Measurements from ENCODE around the gene NRBF2. TPM values are rescaled to one million over a fixed set of nuclear protein-coding genes. Genes with fewer than 3 reads are reported as not detected.
"Not testable (repeated sequence)": the region's sequence is repeated elsewhere in the genome, so short reads cannot be mapped to it uniquely, and the experiment has no call there.

Gene NRBF2
- total RNA-seq, 2 donors from 2014 or later, result 27.5 to 28.9 TPM

DNA sequence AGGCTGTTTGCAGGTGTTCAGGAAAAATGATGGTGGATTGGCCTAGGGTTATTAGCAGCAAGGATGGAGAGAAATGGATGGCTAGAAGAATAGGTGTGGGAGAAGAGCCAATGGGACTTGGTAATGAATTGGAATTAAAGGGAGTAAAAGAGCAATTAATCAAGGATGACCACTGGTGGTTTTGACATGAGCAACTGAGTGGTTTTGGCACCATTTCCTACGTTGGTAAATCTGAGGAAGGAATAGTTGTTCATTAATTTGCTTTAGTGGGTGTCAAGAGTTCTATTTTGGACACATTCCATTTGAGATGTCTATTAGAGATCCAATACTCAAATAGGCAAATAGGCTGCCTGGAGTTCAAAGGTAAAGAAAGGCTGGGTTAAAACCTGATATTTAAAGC lies 38.2 kb upstream of the NRBF2 start:
- 88% methylated on average over 1 of the region's 1 CpG; no CpG with 5 or more reads in 1 of the 2 experiments for WGBS, 2 experiments (ENCODE audit: insufficient coverage in 1 of 2, insufficient read length in 1 of 2)
- Mint-ChIP-seq H3K27ac (no peak overlapping the region), H3K36me3 (ENCODE audit: low read depth) (no peaks in the 10 kb centered on the region), H3K27me3 (ENCODE audit: insufficient read depth) (no peaks in the 10 kb centered on the region), H3K4me3 (no peak overlapping the region), H3K9me3 (no peaks in the 10 kb centered on the region), H3K4me1 (no peaks in the 10 kb centered on the region)
- Histone ChIP-seq H3K27ac (ENCODE audit: low read depth, low read length) (no peak overlapping the region), H3K27me3 (ENCODE audit: control insufficient read depth, insufficient read depth, low read length, poor library complexity, severe bottlenecking) (no peaks in the 10 kb centered on the region), H3K4me1 (ENCODE audit: control insufficient read depth, insufficient read depth, low read length) (no peaks in the 10 kb centered on the region), H3K36me3 (ENCODE audit: control insufficient read depth, insufficient read depth, low read length) (no peaks in the 10 kb centered on the region), H3K4me3 (ENCODE audit: low read length) (no peak overlapping the region), H3K9me3 (ENCODE audit: control insufficient read depth, low read length) (no peaks in the 10 kb centered on the region), H3K9ac (ENCODE audit: extremely low read depth, low read length, poor library complexity, severe bottlenecking) (no peak overlapping the region)
- DNase-seq, result no peak
- TF ChIP-seq, protein P1, sequence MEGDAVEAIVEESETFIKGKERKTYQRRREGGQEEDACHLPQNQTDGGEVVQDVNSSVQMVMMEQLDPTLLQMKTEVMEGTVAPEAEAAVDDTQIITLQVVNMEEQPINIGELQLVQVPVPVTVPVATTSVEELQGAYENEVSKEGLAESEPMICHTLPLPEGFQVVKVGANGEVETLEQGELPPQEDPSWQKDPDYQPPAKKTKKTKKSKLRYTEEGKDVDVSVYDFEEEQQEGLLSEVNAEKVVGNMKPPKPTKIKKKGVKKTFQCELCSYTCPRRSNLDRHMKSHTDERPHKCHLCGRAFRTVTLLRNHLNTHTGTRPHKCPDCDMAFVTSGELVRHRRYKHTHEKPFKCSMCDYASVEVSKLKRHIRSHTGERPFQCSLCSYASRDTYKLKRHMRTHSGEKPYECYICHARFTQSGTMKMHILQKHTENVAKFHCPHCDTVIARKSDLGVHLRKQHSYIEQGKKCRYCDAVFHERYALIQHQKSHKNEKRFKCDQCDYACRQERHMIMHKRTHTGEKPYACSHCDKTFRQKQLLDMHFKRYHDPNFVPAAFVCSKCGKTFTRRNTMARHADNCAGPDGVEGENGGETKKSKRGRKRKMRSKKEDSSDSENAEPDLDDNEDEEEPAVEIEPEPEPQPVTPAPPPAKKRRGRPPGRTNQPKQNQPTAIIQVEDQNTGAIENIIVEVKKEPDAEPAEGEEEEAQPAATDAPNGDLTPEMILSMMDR (conservative IDR thresholded peaks at IDR 0.05), result no peak

DNA sequence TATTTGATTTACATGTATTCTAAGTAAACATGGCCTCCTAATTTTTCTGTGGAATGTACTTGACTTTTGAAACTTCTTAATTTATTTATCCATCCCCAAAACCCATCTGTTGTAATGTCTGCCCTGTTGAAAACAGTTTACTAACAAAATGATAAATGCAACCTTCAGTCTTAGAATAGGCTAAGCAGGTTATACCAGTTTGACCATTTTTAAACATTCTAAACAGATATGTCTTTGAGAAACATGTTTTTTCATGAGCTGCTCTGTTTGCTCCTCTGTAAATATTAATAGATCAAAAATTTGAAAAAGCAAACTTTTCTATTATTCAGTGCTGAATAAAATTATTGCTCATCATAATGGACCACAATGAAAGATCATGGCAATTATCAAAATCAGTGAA lies 33.4 kb upstream of the NRBF2 start:
- no peak overlapping the region for H3K4me3 ChIP-seq (ENCODE audit: low read length)
- H3K27me3 Mint-ChIP-seq (ENCODE audit: insufficient read depth), result no peaks in the 10 kb centered on the region
- H3K9ac ChIP-seq (ENCODE audit: extremely low read depth, low read length, poor library complexity, severe bottlenecking), result no peak overlapping the region
- H3K4me3 Mint-ChIP-seq, result no peak overlapping the region
- no peaks in the 10 kb centered on the region for H3K36me3 ChIP-seq (ENCODE audit: control insufficient read depth, insufficient read depth, low read length)
- no peak overlapping the region for H3K27ac Mint-ChIP-seq
- no peak overlapping the region for H3K27ac ChIP-seq (ENCODE audit: low read depth, low read length)
- H3K27me3 ChIP-seq (ENCODE audit: control insufficient read depth, insufficient read depth, low read length, poor library complexity, severe bottlenecking), result no peaks in the 10 kb centered on the region
- H3K9me3 Mint-ChIP-seq, result no peaks in the 10 kb centered on the region
- TF ChIP-seq, protein P1 (conservative IDR thresholded peaks at IDR 0.05), result no peak
- H3K4me1 ChIP-seq (ENCODE audit: control insufficient read depth, insufficient read depth, low read length), result no peaks in the 10 kb centered on the region
- peaks cover 2% of the 10 kb centered on the region for H3K4me1 Mint-ChIP-seq
- no peaks in the 10 kb centered on the region for H3K9me3 ChIP-seq (ENCODE audit: control insufficient read depth, low read length)
- no peaks in the 10 kb centered on the region for H3K36me3 Mint-ChIP-seq (ENCODE audit: low read depth)
- DNase-seq, result no peak

DNA sequence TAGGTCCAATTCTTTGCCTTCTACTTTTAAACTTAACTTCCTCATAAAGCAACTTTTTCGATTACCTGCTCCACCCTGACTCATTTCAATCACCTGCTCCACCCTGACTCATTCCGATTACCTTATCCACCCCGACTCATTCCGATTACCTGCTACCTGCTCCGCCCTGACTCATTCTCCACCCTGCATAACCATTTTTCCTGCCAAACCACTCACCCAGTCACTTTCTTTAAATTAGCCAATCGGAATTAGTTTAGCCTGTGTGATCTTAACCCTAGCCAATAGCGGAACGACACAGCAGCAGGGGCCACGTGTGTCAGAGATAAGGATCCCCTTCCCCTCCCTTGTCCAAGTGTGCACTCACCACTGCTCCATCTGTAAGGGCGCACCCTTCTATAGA lies 32.0 kb upstream of the NRBF2 start:
- 93 to 96% methylated on average over 4 to 10 of the region's 10 CpGs for WGBS, 2 experiments (ENCODE audit: insufficient coverage in 1 of 2, insufficient read length in 1 of 2)
- H3K27ac Mint-ChIP-seq; H3K4me3 ChIP-seq (ENCODE audit: low read length); H3K4me3 Mint-ChIP-seq; H3K27me3 Mint-ChIP-seq (ENCODE audit: insufficient read depth); H3K4me1 ChIP-seq (ENCODE audit: control insufficient read depth, insufficient read depth, low read length); H3K36me3 Mint-ChIP-seq (ENCODE audit: low read depth); H3K9me3 Mint-ChIP-seq; H3K4me1 Mint-ChIP-seq; H3K9me3 ChIP-seq (ENCODE audit: control insufficient read depth, low read length); H3K27ac ChIP-seq (ENCODE audit: low read depth, low read length); H3K9ac ChIP-seq (ENCODE audit: extremely low read depth, low read length, poor library complexity, severe bottlenecking); H3K27me3 ChIP-seq (ENCODE audit: control insufficient read depth, insufficient read depth, low read length, poor library complexity, severe bottlenecking); DNase-seq; H3K36me3 ChIP-seq (ENCODE audit: control insufficient read depth, insufficient read depth, low read length): not testable (repeated sequence)

DNA sequence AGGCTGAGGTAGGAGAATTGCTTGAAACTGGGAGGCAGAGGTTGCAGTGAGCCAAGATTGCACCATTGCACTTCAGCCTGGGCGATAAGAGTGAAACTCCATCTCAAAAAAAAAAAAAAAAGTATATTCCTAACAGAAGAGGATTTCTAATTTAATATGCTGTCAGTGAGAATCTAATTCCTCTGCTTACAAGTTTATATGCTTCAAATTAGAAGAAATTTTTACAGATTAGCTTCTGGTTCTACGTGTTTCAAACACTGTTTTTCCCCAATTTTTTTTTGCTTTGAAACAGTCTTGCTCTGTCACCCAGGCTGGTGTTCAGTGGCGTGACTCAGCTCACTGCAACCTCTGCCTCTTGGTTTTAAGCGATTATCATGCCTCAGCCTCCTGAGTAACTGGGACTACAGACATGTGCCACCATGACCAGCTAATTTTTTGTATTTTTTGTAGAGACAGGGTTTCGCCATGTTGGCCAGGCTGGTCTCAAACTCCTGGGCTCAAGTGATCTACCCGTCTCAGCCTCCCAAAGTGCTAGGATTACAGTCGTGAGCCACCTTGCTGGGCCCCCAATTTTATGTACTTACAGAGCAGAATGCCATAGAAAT lies 30.7 kb upstream of the NRBF2 start:
- not testable (repeated sequence) for H3K27me3 Mint-ChIP-seq (ENCODE audit: insufficient read depth); H3K27ac Mint-ChIP-seq; H3K9me3 ChIP-seq (ENCODE audit: control insufficient read depth, low read length); H3K4me3 Mint-ChIP-seq; H3K4me1 Mint-ChIP-seq; DNase-seq; H3K4me3 ChIP-seq (ENCODE audit: low read length); H3K4me1 ChIP-seq (ENCODE audit: control insufficient read depth, insufficient read depth, low read length); H3K36me3 Mint-ChIP-seq (ENCODE audit: low read depth); H3K27me3 ChIP-seq (ENCODE audit: control insufficient read depth, insufficient read depth, low read length, poor library complexity, severe bottlenecking); H3K27ac ChIP-seq (ENCODE audit: low read depth, low read length); H3K9me3 Mint-ChIP-seq; H3K9ac ChIP-seq (ENCODE audit: extremely low read depth, low read length, poor library complexity, severe bottlenecking); H3K36me3 ChIP-seq (ENCODE audit: control insufficient read depth, insufficient read depth, low read length)
- 87 to 90% methylated on average over 6 of the region's 7 CpGs for WGBS, 2 experiments (ENCODE audit: insufficient coverage in 1 of 2, insufficient read length in 1 of 2)

DNA sequence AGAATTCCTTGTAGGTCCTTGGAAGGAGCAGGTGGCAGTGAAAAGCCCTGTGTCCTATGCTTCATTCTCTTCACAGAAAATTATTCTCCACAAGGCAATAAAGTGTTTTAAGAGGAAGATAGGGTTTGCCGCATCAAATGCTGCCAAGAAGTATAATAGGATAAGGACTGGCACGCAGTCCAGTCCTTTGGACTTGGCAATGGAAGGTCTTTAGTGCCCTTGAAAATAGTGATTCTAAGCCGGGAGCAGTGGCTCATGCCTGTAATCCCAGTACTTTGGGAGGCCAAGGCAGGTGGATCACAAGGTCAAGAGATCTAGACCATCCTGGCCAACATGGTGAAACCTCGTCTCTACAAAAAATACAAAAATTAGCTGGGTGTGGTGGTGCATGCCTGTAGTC lies 29.9 kb upstream of the NRBF2 start:
- not testable (repeated sequence) for H3K36me3 ChIP-seq (ENCODE audit: control insufficient read depth, insufficient read depth, low read length); DNase-seq; H3K9me3 ChIP-seq (ENCODE audit: control insufficient read depth, low read length); H3K27ac ChIP-seq (ENCODE audit: low read depth, low read length); H3K9me3 Mint-ChIP-seq; H3K9ac ChIP-seq (ENCODE audit: extremely low read depth, low read length, poor library complexity, severe bottlenecking); H3K4me1 ChIP-seq (ENCODE audit: control insufficient read depth, insufficient read depth, low read length); H3K4me3 ChIP-seq (ENCODE audit: low read length); H3K27me3 ChIP-seq (ENCODE audit: control insufficient read depth, insufficient read depth, low read length, poor library complexity, severe bottlenecking); H3K27me3 Mint-ChIP-seq (ENCODE audit: insufficient read depth); H3K27ac Mint-ChIP-seq; H3K4me3 Mint-ChIP-seq; H3K36me3 Mint-ChIP-seq (ENCODE audit: low read depth); H3K4me1 Mint-ChIP-seq
- 94 to 97% methylated on average over 3 to 4 of the region's 4 CpGs for WGBS, 2 experiments (ENCODE audit: insufficient coverage in 1 of 2, insufficient read length in 1 of 2)
